Regular cardiac myocyte (primary cell): ENCODE results near the gene GM2A. TPM values are rescaled to one million over a fixed set of nuclear protein-coding genes. Genes with fewer than 3 reads are reported as not detected.

Source experiments
- total RNA-seq: library from RNA; depleted of rRNA; stranded (reverse); fragments of >200 nt; gene quantifications from 2 replicates; pipeline ENCODE4 v1.2.3, GENCODE V29; 2014

Gene GM2A
- total RNA-seq: 12.3 and 24.5 TPM in 2 replicates

GRCh38 chr5:151252762-151253604 is at the start of gene GM2A:
TSS of gene GM2A (plus strand) at chr5:151253185. CDS start at chr5:151253217, 32 bp downstream.

DNA sequence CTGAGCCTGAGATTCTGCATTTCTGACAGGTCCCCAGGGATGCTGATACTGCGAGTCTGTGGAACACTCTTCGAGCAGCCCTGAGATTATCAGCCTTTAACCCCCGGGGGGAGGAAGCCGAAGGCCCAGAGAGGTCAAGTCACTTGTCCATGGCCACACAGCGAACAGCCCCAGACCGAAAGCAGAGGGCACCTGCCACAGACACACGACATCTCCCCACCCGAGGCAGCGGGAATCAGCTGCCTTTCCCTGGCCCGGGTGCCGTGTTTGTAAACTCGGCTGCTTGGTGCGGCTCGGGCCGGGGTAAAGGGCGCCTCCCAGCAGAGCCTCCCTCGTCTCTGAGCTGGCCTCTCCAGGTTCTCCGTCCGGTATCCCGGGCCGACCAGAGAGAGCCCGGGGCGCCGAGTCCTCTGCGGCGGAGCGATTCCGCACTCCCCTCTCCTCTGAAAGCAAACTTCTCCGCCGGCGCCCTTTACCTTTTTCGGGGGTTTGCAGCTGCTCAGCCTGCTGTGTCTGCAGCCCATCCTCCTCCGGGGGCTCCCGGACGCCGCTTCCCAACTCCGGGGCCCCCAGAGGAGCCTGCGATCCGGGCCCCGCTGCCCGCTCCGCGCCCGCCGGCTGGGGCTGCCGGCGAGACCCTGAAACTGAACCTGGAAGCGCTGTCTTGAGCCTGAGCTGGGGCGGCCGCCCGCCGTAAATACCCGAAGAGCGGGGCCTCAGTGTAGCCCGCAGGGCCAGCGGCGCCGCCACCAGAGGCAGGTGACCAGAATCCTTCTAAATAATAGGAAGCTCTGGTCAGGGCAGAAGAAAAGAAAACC is 29.3 kb upstream of the GM2A start, which contains the start of gene CCDC69:
Gene CCDC69, minus strand, starts transcription at position 646 of the 818 bp plus-strand sequence. Its CDS starts 122 bp downstream, at position 524.

DNA sequence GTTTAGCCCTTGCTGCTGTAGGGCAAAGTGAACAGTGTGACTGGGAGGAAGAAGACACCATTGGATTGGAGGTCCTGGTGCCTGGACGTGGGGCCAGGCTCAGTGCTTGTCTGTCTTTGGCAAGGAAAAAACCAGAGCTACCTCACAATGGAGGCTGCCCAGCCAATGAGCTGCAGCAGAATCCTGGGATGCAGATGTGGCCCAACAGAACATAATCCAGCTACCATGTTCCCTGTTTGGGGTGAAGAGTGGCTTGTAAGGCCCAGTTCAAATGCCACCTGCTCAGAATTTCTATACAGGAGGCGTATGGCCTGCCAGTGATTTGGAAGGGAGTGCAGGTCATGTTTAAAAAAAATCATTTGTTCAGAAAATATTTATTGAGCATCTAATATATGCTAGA is 50.7 kb downstream of the GM2A start, which contains the start of gene SLC36A3:
Gene SLC36A3, minus strand, starts transcription at position 101 of the 400 bp plus-strand sequence. CDS start 412 bp downstream, outside the sequence.

Other genes with a start within 250 kb of the GM2A start
- gene GPX3, start 232.6 kb upstream of the GM2A start, total RNA-seq: 10.5 and 18.6 TPM in 2 replicates
- gene TNIP1, start 172.2 kb upstream of the GM2A start, total RNA-seq: 42.9 and 86.5 TPM in 2 replicates
- 423 and 537 TPM in 2 replicates for gene ANXA6, start 95.4 kb upstream of the GM2A start, total RNA-seq
- gene CCDC69, start 29.1 kb upstream of the GM2A start, total RNA-seq: 1.2 and 2.8 TPM in 2 replicates
- not detected in 2 replicates for gene SLC36A3, start 50.6 kb downstream of the GM2A start, total RNA-seq
- not detected in 2 replicates for gene SLC36A2, start 94.4 kb downstream of the GM2A start, total RNA-seq
- gene SLC36A1, start 194.4 kb downstream of the GM2A start, total RNA-seq: 4.2 and 5.1 TPM in 2 replicates